Astrocyte (in vitro differentiated cells and primary cell): Measurements from ENCODE around the gene UVSSA.

Experiments used
- CTCF ChIP-seq: IDR thresholded peaks from 2 replicates; pipeline ENCODE4 v1.5.1; 2011; ENCODE audit warnings: low read depth, mild to moderate bottlenecking, inconsistent platforms, low read length, moderate library complexity; ENCODE audit not compliant: insufficient read depth
- EZH2 ChIP-seq: IDR thresholded peaks from 2 replicates; pipeline ENCODE4 v1.6.1; 2012; ENCODE audit warnings: mild to moderate bottlenecking, low read length, inconsistent platforms; ENCODE audit not compliant: insufficient read depth

GRCh38 chr4:1332686-1333085 is 14.3 kb upstream of the UVSSA start:
- TF ChIP-seq EZH2 (no peak), CTCF (no peak)
